Measurements from ENCODE around the gene BRINP3.

GRCh38 chr1:190322274-190322673 lies 155.4 kb downstream of the BRINP3 start:
- TF ChIP-seq AR (CRISPR knock-in tag; IDR thresholded peaks at IDR 0.05) (no peak), TEAD1 (CRISPR knock-in tag; IDR thresholded peaks at IDR 0.05) (no peak), IRF2 (CRISPR knock-in tag; IDR thresholded peaks at IDR 0.05; ENCODE audit: borderline replicate concordance, low read depth) (no peak), CREB1 (CRISPR knock-in tag; IDR thresholded peaks at IDR 0.05) (no peak), TEAD4 (CRISPR knock-in tag; IDR thresholded peaks at IDR 0.05) (no peak)
- TF ChIP-seq, protein P1, sequence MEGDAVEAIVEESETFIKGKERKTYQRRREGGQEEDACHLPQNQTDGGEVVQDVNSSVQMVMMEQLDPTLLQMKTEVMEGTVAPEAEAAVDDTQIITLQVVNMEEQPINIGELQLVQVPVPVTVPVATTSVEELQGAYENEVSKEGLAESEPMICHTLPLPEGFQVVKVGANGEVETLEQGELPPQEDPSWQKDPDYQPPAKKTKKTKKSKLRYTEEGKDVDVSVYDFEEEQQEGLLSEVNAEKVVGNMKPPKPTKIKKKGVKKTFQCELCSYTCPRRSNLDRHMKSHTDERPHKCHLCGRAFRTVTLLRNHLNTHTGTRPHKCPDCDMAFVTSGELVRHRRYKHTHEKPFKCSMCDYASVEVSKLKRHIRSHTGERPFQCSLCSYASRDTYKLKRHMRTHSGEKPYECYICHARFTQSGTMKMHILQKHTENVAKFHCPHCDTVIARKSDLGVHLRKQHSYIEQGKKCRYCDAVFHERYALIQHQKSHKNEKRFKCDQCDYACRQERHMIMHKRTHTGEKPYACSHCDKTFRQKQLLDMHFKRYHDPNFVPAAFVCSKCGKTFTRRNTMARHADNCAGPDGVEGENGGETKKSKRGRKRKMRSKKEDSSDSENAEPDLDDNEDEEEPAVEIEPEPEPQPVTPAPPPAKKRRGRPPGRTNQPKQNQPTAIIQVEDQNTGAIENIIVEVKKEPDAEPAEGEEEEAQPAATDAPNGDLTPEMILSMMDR (IDR thresholded peaks at IDR 0.05) = no peak
- TF ChIP-seq, protein P2, sequence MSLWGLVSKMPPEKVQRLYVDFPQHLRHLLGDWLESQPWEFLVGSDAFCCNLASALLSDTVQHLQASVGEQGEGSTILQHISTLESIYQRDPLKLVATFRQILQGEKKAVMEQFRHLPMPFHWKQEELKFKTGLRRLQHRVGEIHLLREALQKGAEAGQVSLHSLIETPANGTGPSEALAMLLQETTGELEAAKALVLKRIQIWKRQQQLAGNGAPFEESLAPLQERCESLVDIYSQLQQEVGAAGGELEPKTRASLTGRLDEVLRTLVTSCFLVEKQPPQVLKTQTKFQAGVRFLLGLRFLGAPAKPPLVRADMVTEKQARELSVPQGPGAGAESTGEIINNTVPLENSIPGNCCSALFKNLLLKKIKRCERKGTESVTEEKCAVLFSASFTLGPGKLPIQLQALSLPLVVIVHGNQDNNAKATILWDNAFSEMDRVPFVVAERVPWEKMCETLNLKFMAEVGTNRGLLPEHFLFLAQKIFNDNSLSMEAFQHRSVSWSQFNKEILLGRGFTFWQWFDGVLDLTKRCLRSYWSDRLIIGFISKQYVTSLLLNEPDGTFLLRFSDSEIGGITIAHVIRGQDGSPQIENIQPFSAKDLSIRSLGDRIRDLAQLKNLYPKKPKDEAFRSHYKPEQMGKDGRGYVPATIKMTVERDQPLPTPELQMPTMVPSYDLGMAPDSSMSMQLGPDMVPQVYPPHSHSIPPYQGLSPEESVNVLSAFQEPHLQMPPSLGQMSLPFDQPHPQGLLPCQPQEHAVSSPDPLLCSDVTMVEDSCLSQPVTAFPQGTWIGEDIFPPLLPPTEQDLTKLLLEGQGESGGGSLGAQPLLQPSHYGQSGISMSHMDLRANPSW (CRISPR knock-in tag; conservative IDR thresholded peaks at IDR 0.05; ENCODE audit: low read depth) = no peak
- TF ChIP-seq, protein P3, sequence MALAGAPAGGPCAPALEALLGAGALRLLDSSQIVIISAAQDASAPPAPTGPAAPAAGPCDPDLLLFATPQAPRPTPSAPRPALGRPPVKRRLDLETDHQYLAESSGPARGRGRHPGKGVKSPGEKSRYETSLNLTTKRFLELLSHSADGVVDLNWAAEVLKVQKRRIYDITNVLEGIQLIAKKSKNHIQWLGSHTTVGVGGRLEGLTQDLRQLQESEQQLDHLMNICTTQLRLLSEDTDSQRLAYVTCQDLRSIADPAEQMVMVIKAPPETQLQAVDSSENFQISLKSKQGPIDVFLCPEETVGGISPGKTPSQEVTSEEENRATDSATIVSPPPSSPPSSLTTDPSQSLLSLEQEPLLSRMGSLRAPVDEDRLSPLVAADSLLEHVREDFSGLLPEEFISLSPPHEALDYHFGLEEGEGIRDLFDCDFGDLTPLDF (CRISPR knock-in tag; IDR thresholded peaks at IDR 0.05) = no peak
- TF ChIP-seq, protein P4, sequence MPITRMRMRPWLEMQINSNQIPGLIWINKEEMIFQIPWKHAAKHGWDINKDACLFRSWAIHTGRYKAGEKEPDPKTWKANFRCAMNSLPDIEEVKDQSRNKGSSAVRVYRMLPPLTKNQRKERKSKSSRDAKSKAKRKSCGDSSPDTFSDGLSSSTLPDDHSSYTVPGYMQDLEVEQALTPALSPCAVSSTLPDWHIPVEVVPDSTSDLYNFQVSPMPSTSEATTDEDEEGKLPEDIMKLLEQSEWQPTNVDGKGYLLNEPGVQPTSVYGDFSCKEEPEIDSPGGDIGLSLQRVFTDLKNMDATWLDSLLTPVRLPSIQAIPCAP (CRISPR knock-in tag; IDR thresholded peaks at IDR 0.05) = no peak

All from WTC11 (cell line).